Measurements from ENCODE around the gene MEIS3. TPM values are rescaled to one million over a fixed set of nuclear protein-coding genes. Genes with fewer than 3 reads are reported as not detected.

The MEIS3 gene
- total RNA-seq, 1 donor from 2014 or later: 25.5 TPM

- Mint-ChIP-seq H3K27me3 (peaks cover 32% of the 10 kb centered on the region), H3K4me1 (ENCODE audit: low read depth) (no peaks in the 10 kb centered on the region), H3K9me3 (ENCODE audit: low read depth) (peaks cover 4% of the 10 kb centered on the region), H3K27ac (no peak overlapping the region), H3K4me3 (ENCODE audit: low read depth) (no peak overlapping the region), H3K36me3 (ENCODE audit: insufficient read depth) (no peaks in the 10 kb centered on the region)
- DNase-seq (ENCODE audit: low spot score, unreplicated experiment): no peak
- no peak for TF ChIP-seq CTCF (IDR thresholded peaks at IDR 0.05; ENCODE audit: unreplicated experiment)
These were observed 40.1 kb upstream of the MEIS3 start for GRCh38 chr19:47459477-47459876.

GRCh38 chr19:47458672-47459071 lies 39.3 kb upstream of the MEIS3 start:
- H3K9me3 Mint-ChIP-seq (ENCODE audit: low read depth): peaks cover 4% of the 10 kb centered on the region
- H3K4me1 Mint-ChIP-seq (ENCODE audit: low read depth): no peaks in the 10 kb centered on the region
- no peak overlapping the region for H3K27ac Mint-ChIP-seq
- no peak for TF ChIP-seq CTCF (IDR thresholded peaks at IDR 0.05; ENCODE audit: unreplicated experiment)
- no peak for DNase-seq (ENCODE audit: low spot score, unreplicated experiment)
- H3K36me3 Mint-ChIP-seq (ENCODE audit: insufficient read depth): no peaks in the 10 kb centered on the region
- peaks cover 36% of the 10 kb centered on the region for H3K27me3 Mint-ChIP-seq
- H3K4me3 Mint-ChIP-seq (ENCODE audit: low read depth): no peak overlapping the region

GRCh38 chr19:47456721-47457474 lies 37.6 kb upstream of the MEIS3 start:
- peaks cover 36% of the 10 kb centered on the region for H3K27me3 Mint-ChIP-seq
- H3K9me3 Mint-ChIP-seq (ENCODE audit: low read depth): peaks cover 4% of the 10 kb centered on the region
- no peak for TF ChIP-seq CTCF (IDR thresholded peaks at IDR 0.05; ENCODE audit: unreplicated experiment)
- H3K27ac Mint-ChIP-seq: no peak overlapping the region
- H3K4me3 Mint-ChIP-seq (ENCODE audit: low read depth): no peak overlapping the region
- no peaks in the 10 kb centered on the region for H3K36me3 Mint-ChIP-seq (ENCODE audit: insufficient read depth)
- DNase-seq (ENCODE audit: low spot score, unreplicated experiment): no peak
- no peaks in the 10 kb centered on the region for H3K4me1 Mint-ChIP-seq (ENCODE audit: low read depth)

- DNase-seq (ENCODE audit: low spot score, unreplicated experiment): no peak
- peaks cover 72% of the 10 kb centered on the region for H3K27me3 Mint-ChIP-seq
These were observed 31.2 kb upstream of the MEIS3 start for GRCh38 chr19:47450478-47450877.

GRCh38 chr19:47448360-47448727 lies 29.0 kb upstream of the MEIS3 start:
- Mint-ChIP-seq H3K27me3 (peaks cover 78% of the 10 kb centered on the region), H3K4me3 (ENCODE audit: low read depth) (no peak overlapping the region), H3K4me1 (ENCODE audit: low read depth) (peaks cover 2% of the 10 kb centered on the region), H3K9me3 (ENCODE audit: low read depth) (no peaks in the 10 kb centered on the region), H3K27ac (no peak overlapping the region), H3K36me3 (ENCODE audit: insufficient read depth) (peaks cover 1% of the 10 kb centered on the region)
- no peak for DNase-seq (ENCODE audit: low spot score, unreplicated experiment)
- no peak for TF ChIP-seq CTCF (IDR thresholded peaks at IDR 0.05; ENCODE audit: unreplicated experiment)

More at GRCh38 chr19:47450478-47450877, 31.2 kb upstream of the MEIS3 start:
- no peak for TF ChIP-seq CTCF (IDR thresholded peaks at IDR 0.05; ENCODE audit: unreplicated experiment)
- Mint-ChIP-seq H3K27ac (no peak overlapping the region), H3K36me3 (ENCODE audit: insufficient read depth) (peaks cover 1% of the 10 kb centered on the region), H3K4me1 (ENCODE audit: low read depth) (peaks cover 2% of the 10 kb centered on the region), H3K4me3 (ENCODE audit: low read depth) (no peak overlapping the region), H3K9me3 (ENCODE audit: low read depth) (peaks cover 2% of the 10 kb centered on the region)

Data from progenitor cell of endocrine pancreas (in vitro differentiated cells).